Smooth muscle cell (in vitro differentiated cells): ENCODE results near the gene RSPO4. TPM values are rescaled to one million over a fixed set of nuclear protein-coding genes. Genes with fewer than 3 reads are reported as not detected.

Source experiments
- DNase-seq: peaks from one replicate; lab custom pipeline; 2025; ENCODE audit not compliant: unreplicated experiment; lab: John Stamatoyannopoulos, UW
- H2AFZ ChIP-seq: fragments of 200-600 bp; sonication (generic); 2 replicates; pipeline ENCODE4 v1.6.0; 2016; ENCODE audit warnings: antibody characterized with exemption, low read depth, mild to moderate bottlenecking
- H3F3A ChIP-seq: fragments of 200-600 bp; sonication (generic); 2 replicates; pipeline ENCODE4 v1.6.0; 2017; ENCODE audit warnings: antibody characterized with exemption, low read depth
- H3K27ac ChIP-seq: fragments of 200-600 bp; sonication (generic); 2 replicates; pipeline ENCODE4 v1.5.1; 2016; ENCODE audit warnings: low read depth, mild to moderate bottlenecking
- H3K27me3 ChIP-seq: fragments of 200-600 bp; sonication (generic); 2 replicates; pipeline ENCODE4 v1.6.1; 2016; ENCODE audit warnings: low read depth, mild to moderate bottlenecking
- H3K36me3 ChIP-seq: fragments of 200-600 bp; sonication (generic); 2 replicates; pipeline ENCODE4 v1.5.1; 2016; ENCODE audit warnings: low read depth
- H3K4me1 ChIP-seq: fragments of 200-600 bp; sonication (generic); 2 replicates; pipeline ENCODE4 v1.5.1; 2016; ENCODE audit warnings: low read depth
- H3K4me2 ChIP-seq: fragments of 200-600 bp; sonication (generic); 2 replicates; pipeline ENCODE4 v1.6.0; 2016; ENCODE audit warnings: mild to moderate bottlenecking
- H3K4me3 ChIP-seq: fragments of 200-600 bp; sonication (generic); 2 replicates; pipeline ENCODE4 v1.5.1; 2016; ENCODE audit warnings: mild to moderate bottlenecking
- H3K79me2 ChIP-seq: fragments of 200-600 bp; sonication (generic); 2 replicates; pipeline ENCODE4 v1.6.0; 2016; ENCODE audit warnings: low read depth, mild to moderate bottlenecking
- H3K9ac ChIP-seq: fragments of 200-600 bp; sonication (generic); 2 replicates; pipeline ENCODE4 v1.6.0; 2016; ENCODE audit warnings: low read depth
- H3K9me3 ChIP-seq: fragments of 200-600 bp; sonication (generic); replicated peaks from 2 replicates; pipeline ENCODE4 v1.5.1; 2016; ENCODE audit warnings: low read depth
- H4K20me1 ChIP-seq: fragments of 200-600 bp; sonication (generic); 2 replicates; pipeline ENCODE4 v1.6.0; 2016; ENCODE audit warnings: low read depth
- WGBS: methylation state at CpG from one replicate; pipeline ENCODE4 v1.1.7; 2016; ENCODE audit warnings: low lambda C conversion rate; 5-methylcytosine and 5-hydroxymethylcytosine counted together
- polyA plus RNA-seq: library from polyadenylated mRNA; unstranded; fragments of >200 nt; fragmentation: Nextera tagmentation; extraction: Ambion mirVana; gene quantifications from 2 replicates; pipeline ENCODE4 v1.2.1, GENCODE V29; 2016
- total RNA-seq: library from RNA; depleted of rRNA; stranded (reverse); fragments of >200 nt; gene quantifications from 2 replicates; pipeline ENCODE4 v1.2.3, GENCODE V29; 2014
- TF ChIP-seq, protein P1 (sequence below): fragments of 200-600 bp; sonication (generic); IDR thresholded peaks from 2 replicates; pipeline ENCODE4 v1.5.1; 2017; ENCODE audit warnings: borderline replicate concordance, mild to moderate bottlenecking, antibody characterized with exemption; ENCODE audit not compliant: insufficient read depth, poor library complexity, severe bottlenecking

The RSPO4 gene
- total and polyA plus RNA-seq, 2 experiments from 2014 or later, result 1.3 to 5.0 TPM

DNA sequence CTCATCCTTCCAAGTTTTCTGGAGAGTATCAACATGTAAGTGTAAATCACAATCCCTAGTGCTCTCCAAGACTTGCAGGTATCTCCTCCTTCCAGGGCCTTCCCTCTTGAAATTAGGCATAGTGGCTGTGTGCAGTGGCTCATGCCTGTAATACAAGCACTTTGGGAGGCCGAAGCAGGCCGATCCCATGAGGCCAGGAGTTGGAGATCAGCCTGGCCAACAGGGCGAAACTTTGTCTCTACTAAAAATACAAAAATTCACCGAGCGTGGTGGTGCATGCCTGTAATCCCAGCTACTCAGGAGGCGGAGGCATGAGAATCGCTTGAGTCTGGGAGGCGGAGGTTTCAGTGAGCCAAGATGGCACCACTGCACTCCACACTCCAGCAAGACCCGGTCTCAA lies 76.6 kb downstream of the RSPO4 start:
- no peaks in the 10 kb centered on the region for H3K27me3 ChIP-seq
- no peak overlapping the region for H3K9ac ChIP-seq
- no peak overlapping the region for H3K4me2 ChIP-seq
- peaks cover under 1% of the 10 kb centered on the region for H3K9me3 ChIP-seq
- H3K36me3 ChIP-seq, result no peaks in the 10 kb centered on the region
- DNase-seq, result no peak
- no peaks in the 10 kb centered on the region for H4K20me1 ChIP-seq
- H3F3A ChIP-seq, result no peaks in the 10 kb centered on the region
- no peak overlapping the region for H3K4me3 ChIP-seq
- H3K4me1 ChIP-seq, result no peaks in the 10 kb centered on the region
- H2AFZ ChIP-seq, result no peak overlapping the region
- H3K27ac ChIP-seq, result no peak overlapping the region
- no peaks in the 10 kb centered on the region for H3K79me2 ChIP-seq
- TF ChIP-seq, protein P1, sequence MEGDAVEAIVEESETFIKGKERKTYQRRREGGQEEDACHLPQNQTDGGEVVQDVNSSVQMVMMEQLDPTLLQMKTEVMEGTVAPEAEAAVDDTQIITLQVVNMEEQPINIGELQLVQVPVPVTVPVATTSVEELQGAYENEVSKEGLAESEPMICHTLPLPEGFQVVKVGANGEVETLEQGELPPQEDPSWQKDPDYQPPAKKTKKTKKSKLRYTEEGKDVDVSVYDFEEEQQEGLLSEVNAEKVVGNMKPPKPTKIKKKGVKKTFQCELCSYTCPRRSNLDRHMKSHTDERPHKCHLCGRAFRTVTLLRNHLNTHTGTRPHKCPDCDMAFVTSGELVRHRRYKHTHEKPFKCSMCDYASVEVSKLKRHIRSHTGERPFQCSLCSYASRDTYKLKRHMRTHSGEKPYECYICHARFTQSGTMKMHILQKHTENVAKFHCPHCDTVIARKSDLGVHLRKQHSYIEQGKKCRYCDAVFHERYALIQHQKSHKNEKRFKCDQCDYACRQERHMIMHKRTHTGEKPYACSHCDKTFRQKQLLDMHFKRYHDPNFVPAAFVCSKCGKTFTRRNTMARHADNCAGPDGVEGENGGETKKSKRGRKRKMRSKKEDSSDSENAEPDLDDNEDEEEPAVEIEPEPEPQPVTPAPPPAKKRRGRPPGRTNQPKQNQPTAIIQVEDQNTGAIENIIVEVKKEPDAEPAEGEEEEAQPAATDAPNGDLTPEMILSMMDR, result no peak
- 95% methylated on average over 9 of the region's 9 CpGs for WGBS

DNA sequence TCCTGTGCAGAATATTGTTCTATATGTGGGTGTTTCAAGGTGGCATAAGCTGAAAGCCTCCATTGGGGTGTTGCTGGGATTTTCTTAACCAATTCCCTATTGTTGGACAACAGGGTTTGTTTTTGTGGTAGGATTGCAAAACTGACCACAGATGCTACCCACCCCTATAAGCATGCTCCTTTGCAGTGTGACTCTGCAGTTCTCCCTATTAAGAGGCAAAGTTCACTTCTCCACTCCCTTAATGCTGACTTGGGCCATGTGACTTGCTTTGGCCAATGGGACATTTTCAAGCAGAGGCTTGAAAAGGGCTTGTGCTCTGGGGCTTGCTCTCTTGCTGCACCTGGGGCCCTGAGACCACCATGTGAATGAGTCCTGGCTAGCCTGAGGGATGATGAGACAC lies 77.5 kb downstream of the RSPO4 start:
- H4K20me1 ChIP-seq, result no peaks in the 10 kb centered on the region
- no peak overlapping the region for H3K4me2 ChIP-seq
- no peak overlapping the region for H3K27ac ChIP-seq
- H3K79me2 ChIP-seq, result no peaks in the 10 kb centered on the region
- H3K4me3 ChIP-seq, result no peak overlapping the region
- H3F3A ChIP-seq, result no peaks in the 10 kb centered on the region
- H2AFZ ChIP-seq, result no peak overlapping the region
- no peaks in the 10 kb centered on the region for H3K4me1 ChIP-seq
- DNase-seq, result no peak
- H3K36me3 ChIP-seq, result no peaks in the 10 kb centered on the region
- H3K9me3 ChIP-seq, result no peaks in the 10 kb centered on the region
- no peaks in the 10 kb centered on the region for H3K27me3 ChIP-seq
- TF ChIP-seq, protein P1, result no peak
- no peak overlapping the region for H3K9ac ChIP-seq

DNA sequence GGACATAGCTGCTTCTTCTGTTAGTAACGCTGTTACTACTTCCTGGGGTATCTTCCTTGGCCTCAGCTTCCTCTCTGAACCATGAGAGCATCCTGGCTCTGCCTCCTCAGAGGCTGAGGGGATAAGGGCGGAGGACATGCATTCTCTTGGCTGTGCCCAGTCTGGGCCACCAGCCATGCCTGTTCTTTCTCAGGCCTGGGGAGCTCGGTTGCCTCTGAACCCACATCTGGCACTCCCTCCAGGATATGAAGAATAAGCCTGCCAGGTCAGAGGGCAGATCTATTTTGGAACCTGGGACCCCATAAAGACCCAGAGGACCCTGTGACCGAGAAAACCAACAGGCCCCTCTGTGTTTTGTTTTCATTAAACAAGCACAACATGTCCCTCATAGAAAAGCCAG lies 79.3 kb downstream of the RSPO4 start:
- no peaks in the 10 kb centered on the region for H3K36me3 ChIP-seq
- H3K27ac ChIP-seq, result no peak overlapping the region
- no peaks in the 10 kb centered on the region for H3K4me1 ChIP-seq
- H3F3A ChIP-seq, result no peaks in the 10 kb centered on the region
- H3K9ac ChIP-seq, result no peak overlapping the region
- TF ChIP-seq, protein P1, result no peak
- no peak for DNase-seq
- 95% methylated on average over 4 of the region's 4 CpGs for WGBS
- H3K9me3 ChIP-seq, result no peaks in the 10 kb centered on the region
- no peak overlapping the region for H2AFZ ChIP-seq
- no peaks in the 10 kb centered on the region for H3K27me3 ChIP-seq
- H4K20me1 ChIP-seq, result no peaks in the 10 kb centered on the region
- H3K4me2 ChIP-seq, result no peak overlapping the region
- H3K4me3 ChIP-seq, result no peak overlapping the region
- no peaks in the 10 kb centered on the region for H3K79me2 ChIP-seq

DNA sequence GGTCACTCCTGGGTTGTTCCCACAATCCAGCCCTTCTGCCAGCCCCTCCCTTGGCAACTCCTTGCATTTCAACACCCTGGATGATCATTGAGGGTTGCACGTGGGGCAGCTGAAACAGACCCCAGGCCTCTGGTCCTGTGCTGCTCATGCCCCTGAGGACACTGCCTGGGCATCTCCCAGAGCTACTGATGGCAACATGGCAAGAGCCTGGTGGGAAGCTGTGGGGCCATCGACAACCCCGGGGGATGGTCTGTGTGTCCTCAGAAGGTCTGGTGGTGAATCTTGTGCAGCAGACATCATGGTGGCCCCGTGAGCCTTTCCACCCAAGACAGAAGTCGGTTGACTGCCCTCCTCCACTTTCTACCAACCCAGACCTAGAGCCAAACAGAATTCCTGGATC lies 81.0 kb downstream of the RSPO4 start:
- H3K4me3 ChIP-seq, result no peak overlapping the region
- no peak overlapping the region for H3K4me2 ChIP-seq
- H3K27ac ChIP-seq, result no peak overlapping the region
- no peaks in the 10 kb centered on the region for H3K36me3 ChIP-seq
- TF ChIP-seq, protein P1, result no peak
- no peak for DNase-seq
- H3K27me3 ChIP-seq, result no peaks in the 10 kb centered on the region
- no peaks in the 10 kb centered on the region for H3K4me1 ChIP-seq
- no peaks in the 10 kb centered on the region for H4K20me1 ChIP-seq
- no peak overlapping the region for H2AFZ ChIP-seq
- H3K9ac ChIP-seq, result no peak overlapping the region
- H3F3A ChIP-seq, result no peaks in the 10 kb centered on the region
- whole genome bisulfite sequencing, result 97% methylated on average over 5 of the region's 5 CpGs
- no peaks in the 10 kb centered on the region for H3K9me3 ChIP-seq
- H3K79me2 ChIP-seq, result no peaks in the 10 kb centered on the region
